NCI-H2227 (cell line): ENCODE results near the gene NDE1.

ENCODE experiments used
- DNase-seq: peaks from one replicate; lab custom pipeline; 2025; ENCODE audit not compliant: unreplicated experiment; lab: John Stamatoyannopoulos, UW

Gene NDE1

GRCh38 chr16:15732416-15732815 lies 82.4 kb downstream of the NDE1 start:
- no peak for DNase-seq

- DNase-seq: no peak
Observed at GRCh38 chr16:15735610-15736009, 85.6 kb downstream of the NDE1 start.

- no peak for DNase-seq
Observed at GRCh38 chr16:15736529-15736928, 86.5 kb downstream of the NDE1 start.

GRCh38 chr16:15737140-15737644 lies 87.1 kb downstream of the NDE1 start:
- no peak for DNase-seq

GRCh38 chr16:15739464-15739863 lies 89.4 kb downstream of the NDE1 start:
- no peak for DNase-seq

- DNase-seq: no peak
Observed at GRCh38 chr16:15739950-15740349, 89.9 kb downstream of the NDE1 start.

GRCh38 chr16:15741207-15741871 lies 91.3 kb downstream of the NDE1 start:
- DNase-seq: no peak

- DNase-seq: no peak
Observed at GRCh38 chr16:15742716-15743115, 92.7 kb downstream of the NDE1 start.

- DNase-seq: no peak
Observed at GRCh38 chr16:15743657-15744056, 93.6 kb downstream of the NDE1 start.

- no peak for DNase-seq
Observed at GRCh38 chr16:15746332-15746731, 96.3 kb downstream of the NDE1 start.

GRCh38 chr16:15747937-15748336 lies 97.9 kb downstream of the NDE1 start:
- DNase-seq: no peak

GRCh38 chr16:15748654-15749053 lies 98.6 kb downstream of the NDE1 start:
- DNase-seq: no peak

GRCh38 chr16:15749371-15749770 lies 99.3 kb downstream of the NDE1 start:
- DNase-seq: no peak

- no peak for DNase-seq
Observed at GRCh38 chr16:15749985-15750384, 99.9 kb downstream of the NDE1 start.

GRCh38 chr16:15751940-15752339 lies 101.9 kb downstream of the NDE1 start:
- no peak for DNase-seq

- no peak for DNase-seq
Observed at GRCh38 chr16:15752717-15753488, 102.9 kb downstream of the NDE1 start.

- no peak for DNase-seq
Observed at GRCh38 chr16:15754821-15755534, 104.9 kb downstream of the NDE1 start.

GRCh38 chr16:15757077-15757386 lies 107.0 kb downstream of the NDE1 start:
- no peak for DNase-seq

- no peak for DNase-seq
Observed at GRCh38 chr16:15757630-15758251, 107.7 kb downstream of the NDE1 start.

GRCh38 chr16:15759070-15759469 lies 109.0 kb downstream of the NDE1 start:
- no peak for DNase-seq

GRCh38 chr16:15760129-15760528 lies 110.1 kb downstream of the NDE1 start:
- no peak for DNase-seq

- no peak for DNase-seq
Observed at GRCh38 chr16:15764112-15764511, 114.1 kb downstream of the NDE1 start.
